Stimulated activated CD4-positive, alpha-beta T cell treated with anti-CD3 and anti-CD28 coated beads, TNF-alpha, amount 100 ng/mL, for 24 hours (primary cell): Measurements from ENCODE around the gene RTL1.

Experiments used
- DNase-seq, 3 experiments: peaks; one replicate each; pipeline ENCODE4 v3.0.0-alpha.2; 2020; ENCODE audit warnings: low read depth in 3 of 3

The RTL1 gene

DNA sequence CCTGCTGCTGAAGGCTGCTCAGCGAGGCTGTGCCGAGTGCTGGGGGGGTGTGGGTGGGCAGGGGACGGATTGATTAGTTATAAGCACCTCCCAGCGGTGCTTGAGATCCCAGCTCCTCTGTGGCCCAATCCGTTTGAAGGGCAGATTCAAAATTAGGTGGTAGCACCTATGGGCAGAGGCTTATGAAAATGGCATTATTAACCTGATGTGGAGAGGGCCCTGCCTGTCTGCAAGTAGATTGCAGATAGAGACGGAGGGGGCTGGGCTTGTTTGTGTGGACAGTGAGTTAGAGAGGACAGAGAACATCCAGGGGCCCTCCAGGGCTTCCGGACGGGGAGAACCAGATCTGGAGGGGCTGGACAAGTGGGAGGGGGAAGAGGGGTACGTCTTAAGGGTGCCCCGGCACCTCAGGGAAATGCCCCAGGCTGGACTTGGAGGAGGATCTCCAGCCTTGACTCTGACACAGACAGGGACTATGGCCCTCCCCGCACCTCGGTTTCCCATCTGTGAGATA is at the start of gene RTL1:
TSS of gene RTL1 (minus strand) at position 51 of the 514 bp plus-strand sequence. CDS start 18,934 bp downstream, outside the sequence.
- DNase-seq = no peak

DNA sequence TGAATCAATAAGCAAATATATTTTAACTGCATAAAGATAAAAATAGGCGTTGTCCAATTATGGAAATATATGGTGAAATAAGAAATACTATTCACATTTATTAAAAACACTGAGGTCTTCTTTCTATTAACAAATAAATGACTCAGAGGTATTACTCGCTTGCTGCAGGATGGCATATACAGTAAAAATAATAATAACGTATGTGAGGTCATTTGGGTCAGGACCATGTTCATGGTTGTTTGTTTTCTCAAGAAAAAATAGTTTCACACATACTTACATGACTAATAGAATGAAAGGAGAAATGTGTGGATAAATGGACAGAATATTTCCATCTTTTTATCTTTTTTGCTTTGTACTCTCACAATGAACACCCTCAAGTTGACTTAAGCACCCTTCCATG is 46.5 kb upstream of the RTL1 start:
- DNase-seq = no peak

DNA sequence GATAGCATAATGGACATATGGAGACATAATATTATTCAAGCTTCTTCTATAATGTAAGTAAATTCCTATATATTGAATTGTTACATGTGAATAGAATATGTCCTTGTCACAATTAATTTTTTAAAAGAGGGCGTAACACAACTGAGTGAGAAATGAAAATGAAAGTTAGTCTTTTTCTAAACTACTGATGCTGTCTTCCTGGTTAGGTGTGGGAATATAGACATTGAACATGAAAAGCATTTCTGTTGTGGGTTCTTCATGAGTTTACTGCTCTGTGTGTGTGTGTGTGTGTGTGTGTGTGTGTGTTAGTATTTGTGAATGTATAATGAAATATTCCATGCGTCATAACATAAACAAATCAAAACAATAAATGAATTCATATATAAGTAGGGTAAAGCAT is 40.5 kb upstream of the RTL1 start:
- no peak for DNase-seq

DNA sequence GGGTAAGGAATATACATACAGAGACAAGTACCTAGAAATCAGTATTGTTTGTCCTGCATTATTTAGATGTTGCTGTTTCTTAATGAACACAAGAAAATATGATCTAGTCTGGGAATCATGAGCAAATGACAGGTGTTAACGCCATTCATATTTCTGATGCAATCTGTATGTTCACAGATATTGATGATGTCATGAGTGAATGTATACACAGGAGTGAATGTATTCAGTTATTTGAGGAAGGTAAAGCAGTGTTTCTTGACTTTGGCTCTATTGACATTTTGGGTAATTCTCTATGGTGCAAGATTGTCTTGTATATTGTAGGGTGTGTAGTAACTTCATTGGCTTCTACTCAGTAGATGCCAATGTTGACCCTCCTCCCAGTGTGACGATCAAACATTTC is 26.7 kb upstream of the RTL1 start:
- no peak for DNase-seq

DNA sequence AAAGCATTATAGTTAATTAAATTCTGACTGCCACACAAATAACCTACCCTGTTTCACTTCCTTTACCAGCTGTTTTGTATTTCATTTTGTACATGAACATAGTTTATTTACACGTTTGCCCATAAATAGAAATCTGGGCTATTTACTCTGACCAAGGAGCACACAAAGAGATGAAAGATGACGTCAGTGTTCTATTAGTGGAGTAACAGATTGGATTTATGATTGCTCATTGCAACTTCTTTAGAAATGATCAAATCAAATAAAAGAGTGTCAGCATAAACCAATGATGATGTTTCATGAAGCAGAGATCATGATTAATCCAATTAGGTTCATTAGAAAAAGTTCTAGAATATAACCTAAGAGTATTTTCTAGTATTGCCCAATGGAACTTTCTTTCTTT is 12.0 kb upstream of the RTL1 start:
- no peak for DNase-seq

DNA sequence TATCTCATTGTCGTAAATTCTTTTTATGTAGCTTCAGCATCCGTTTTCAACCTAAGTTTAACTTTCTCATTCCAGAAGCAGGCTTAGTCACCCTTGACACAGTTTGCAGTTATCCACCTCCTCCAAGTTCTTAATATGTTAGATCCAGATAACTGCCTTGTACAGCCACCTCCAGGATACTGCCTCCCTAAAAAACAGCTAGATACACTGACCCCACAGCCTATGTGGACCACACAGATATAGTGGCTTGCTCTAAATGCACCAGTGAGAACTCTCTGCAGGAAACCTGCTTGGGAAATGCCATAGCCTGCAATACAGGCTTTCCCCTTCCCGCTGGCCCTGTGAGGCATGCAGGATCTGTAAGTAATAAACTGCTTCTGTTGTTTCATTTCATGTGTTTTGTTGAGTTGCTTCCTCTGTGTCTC is 11.1 kb upstream of the RTL1 start:
- DNase-seq = no peak

DNA sequence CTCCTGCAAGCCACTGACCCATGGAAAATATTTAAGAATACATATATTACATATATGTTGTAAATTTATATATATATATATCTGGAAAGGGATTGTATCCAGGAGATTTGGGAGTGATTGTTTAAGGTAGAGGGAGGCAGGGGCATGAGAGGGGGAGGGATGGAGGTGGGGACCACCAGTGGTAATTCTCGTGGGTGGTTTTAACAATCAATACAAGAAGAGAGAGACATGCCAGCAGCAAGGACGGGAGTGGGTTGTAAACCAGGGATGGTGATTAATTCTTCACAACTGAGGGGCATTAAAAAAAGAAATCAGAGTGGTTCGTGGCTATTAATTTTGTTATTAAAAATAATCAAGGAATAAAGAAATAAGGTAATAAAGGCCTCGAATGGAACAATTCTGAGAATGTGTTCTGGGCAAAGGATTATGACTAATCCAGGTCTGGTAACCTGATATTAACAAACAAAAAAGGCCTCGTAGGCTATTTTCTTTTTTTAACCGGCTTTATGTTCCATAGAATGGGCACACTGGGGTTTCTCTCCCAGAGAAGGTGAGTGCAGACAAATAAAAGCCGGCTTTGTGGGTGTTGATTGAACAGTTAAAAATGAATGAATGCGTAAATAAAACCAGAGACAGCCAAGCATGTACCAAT is 8.3 kb upstream of the RTL1 start:
- no peak for DNase-seq

DNA sequence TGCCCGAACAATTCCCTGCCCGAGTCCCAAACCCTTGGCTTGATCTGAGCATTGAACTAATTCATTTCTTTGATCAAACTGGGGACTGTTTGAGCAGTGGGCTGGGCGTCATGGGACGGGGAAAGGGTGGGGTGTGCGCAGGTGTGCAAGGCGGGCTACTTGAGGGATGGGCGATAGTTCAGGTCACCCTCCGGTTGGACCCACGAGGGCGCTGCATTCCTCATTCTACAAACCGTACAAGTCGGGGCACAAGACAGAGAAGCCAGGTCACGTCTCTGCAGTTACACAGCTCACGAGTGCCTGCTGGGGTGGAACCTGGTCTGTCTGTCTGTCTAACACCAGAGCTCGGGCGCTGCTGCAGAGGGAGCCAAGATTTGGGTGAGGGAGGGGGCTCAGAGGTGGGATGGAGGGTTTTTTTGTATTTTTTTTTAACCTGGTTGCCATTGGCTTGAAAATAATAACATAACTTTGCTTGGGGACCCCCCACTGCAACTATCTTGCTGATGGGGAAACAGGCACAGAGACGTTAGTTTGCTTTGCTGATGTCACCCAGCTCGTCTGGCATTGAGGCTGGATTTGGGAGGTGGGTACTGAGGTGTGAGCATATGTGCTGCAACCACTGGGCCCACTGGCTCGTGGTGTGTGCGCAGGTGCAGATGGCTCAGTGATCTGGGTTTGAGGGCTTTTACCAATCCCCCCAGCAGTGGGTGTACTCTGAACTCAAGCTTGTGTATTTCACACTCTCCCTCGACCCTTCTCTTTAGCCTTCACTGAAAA is 7.6 kb upstream of the RTL1 start:
- no peak for DNase-seq

DNA sequence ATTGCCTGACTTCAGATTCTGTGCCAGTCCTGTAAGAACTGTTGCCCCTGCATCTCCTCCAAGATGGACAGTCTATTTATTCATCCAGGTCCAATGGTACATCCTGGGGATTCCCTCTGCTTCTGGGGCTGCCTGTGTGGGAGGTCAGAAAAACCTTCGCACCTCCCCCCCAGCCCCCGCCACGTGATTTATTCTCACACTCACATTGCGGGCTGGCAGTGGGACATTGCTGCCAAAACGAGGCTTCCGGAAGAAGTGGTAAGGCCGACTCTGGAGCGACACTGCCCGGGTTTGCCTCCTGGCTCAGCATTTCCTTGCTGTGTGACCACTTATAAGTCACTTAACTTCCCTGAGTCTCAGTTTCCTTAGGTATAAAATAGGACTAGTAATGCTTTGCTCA is 5.9 kb upstream of the RTL1 start:
- DNase-seq = no peak

DNA sequence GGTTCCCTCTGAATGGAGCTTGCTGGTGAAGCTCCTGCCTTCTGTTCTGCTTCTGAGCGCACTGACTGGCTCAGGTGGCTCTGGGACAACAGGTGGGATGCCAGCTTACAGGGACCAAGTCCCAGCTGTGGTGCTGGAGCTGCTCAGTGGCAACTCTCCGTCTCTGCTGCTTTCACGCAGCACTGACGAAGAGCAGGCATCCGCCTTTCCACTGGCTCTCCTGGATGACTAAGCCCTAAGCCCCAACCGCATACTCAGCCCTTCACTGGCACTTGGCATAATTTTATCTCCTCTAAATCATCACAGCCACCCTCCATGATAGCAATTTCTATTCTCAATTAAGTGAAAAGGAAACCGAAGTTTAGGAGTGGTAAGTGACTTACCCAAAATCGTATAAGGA is 3.7 kb upstream of the RTL1 start:
- no peak for DNase-seq

DNA sequence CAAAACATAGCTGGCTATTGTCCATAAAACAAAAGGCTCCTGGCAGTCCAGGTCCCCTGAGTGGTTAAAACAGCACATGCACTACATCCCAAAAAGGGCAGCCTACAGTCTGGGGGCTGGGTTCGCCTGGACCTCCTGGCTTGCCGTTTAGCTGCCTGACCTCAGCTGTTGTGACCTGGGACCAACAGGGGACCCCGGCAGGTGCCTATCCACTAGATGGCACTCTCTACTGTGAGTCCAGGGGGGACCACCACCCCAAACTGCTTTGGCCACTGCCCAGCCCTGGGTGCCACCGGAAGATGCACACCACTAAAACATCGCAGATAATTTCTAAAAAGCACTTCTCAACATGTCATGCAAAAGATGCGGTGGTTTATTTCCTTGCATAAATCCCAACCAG is 2.9 kb upstream of the RTL1 start:
- no peak for DNase-seq

DNA sequence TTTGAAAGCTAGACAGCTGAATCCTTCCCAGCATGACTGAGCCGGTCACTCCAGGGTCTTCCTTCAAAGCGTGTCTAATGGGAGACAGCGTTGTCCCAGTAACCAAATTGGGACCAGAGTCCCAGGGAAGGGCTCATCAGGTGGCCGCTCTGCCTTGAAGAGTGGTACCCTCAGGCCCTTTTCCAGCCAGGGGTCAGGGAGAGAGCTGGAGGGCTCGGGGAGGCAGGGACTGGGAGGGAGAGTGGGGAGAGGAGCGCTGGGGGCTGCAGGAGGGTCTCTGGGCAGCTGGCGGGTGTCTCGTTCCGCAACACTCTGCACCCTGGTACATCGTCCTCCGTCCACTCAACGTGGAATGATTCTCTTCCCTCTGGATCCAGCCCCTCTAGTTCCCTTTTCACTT is 1.6 kb upstream of the RTL1 start:
- no peak for DNase-seq

DNA sequence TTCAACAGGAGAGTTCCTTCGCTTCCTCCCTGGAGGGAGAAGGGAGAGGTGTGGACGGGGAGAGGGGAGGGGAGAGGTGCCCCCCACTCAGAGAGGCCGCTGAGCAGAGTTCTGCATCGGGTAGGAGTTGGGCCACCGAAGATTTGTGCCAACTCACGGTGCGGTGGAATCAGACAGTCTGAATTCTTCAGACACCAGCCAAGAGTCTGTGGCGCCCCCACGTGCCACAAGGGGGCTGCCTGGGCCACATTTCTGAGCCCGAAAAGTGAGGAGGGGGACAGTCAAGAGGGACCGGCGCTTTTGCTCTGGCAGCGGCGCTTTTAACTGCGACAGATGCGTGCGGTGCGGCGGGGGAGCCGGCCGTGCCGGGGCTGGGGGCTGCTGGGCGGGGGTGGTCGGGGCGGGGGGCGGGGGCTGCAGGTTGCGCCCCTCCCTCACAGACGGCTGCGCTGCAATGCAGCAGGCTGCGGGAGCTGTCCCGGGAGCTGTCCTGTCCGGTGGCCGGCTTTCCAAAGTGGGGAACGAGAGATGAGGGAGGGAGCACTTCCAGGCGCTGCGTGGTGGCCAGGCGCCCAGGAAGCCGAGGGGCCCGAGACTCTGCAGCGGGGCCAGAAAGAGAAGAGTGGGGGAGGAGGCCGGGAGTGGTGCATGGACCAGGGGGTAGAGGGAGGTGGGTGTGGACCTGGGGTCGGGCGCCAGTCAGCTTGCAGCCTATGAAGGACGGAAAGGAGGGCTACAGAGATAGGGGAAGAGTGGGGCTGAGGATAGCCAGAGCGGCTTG is 975 bp upstream of the RTL1 start:
- DNase-seq = no peak

DNA sequence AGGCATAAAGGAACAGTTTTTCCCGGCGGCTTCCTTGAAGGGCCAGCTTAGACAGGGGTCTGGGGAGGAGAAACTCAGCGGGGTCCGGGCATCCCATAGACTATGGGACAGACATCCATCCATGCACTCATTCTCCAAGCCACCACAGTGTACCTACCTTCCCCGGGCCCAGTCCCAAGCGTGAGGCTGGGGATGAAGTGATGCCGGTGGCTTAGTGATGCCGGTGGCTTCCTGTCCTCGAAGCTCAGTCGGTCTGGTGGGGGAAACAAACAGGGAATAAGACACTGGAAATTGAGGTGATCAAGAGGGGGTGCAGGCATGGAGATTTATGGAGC is 421 bp downstream of the RTL1 start:
- no peak for DNase-seq

DNA sequence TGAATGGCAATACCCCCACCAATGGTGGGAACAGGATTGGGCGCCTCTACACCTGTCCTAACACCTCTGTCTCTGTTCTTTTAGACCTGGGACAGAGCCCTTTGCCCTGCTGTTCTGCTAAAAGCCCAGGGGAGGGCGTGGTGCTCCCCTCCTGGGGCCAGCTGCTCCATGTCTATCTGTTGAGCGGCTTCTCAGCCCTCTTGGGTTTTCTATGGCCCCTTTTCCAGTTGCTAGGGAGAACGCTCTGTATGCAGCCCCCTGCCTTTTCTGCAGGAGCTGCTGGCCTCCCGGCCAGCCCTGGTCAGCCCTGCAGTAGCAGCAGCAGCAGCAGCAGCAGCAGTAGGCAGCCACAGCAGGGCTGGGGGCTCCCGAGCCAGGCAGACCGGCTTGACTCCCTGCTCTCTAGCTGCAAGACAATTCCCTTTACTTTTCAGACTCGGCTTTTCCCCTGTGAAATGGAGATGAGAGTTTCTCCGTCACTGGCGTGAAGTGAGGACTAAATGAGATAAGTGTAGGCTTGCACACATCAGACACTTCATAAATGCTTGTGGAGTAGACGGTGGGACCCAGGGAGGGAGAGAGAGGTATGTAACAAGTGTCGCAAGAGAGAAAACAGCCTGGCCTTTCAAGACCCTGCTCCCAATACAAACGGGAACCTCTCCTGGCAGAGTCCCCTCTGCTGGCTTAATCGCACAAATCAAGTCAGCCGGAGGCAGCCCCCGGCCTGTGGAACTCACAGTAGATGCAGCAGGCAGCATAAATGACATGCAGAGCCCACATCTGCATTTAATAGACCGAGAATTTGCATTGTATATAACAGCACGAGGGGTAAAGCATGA is 1.0 kb downstream of the RTL1 start:
- DNase-seq = no peak

DNA sequence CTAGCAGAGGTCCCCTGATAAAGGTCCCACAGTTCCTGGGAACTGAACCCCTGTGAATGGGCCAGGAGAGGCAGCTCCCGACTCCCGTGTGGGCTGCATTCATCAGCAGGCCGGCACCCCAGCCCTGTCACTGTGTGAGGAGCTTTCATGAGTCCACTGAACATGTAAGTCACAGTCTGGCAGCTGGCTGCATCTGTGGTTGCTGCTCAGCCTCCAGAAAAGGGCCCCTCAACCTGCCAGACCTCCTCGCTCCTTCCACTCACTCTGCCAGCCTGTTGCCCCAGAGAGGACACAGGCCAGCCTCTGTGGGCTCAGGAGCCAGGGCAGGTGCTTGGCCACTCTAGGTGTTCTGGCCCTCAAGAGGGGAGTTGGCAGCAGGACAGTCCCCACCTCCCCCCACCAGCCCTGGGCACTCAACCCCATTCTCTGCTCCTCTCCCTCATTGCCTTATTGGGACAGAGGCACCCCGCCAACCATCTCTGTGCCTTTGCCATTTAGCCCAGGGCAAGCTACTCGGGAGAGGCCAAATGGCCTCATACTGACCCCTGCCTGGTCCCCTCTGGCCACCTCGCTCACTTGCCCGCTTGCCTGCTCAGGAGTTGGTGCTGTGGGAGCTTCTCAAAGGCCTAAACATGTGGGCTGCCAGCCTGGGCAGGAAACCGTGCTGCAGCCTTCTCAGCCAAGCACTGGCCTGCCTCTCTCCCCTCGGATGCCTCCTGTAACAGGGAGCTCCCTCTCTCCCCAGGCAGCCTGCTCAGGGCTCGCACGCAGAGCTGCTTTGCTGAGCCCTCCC is 1.9 kb downstream of the RTL1 start:
- no peak for DNase-seq

DNA sequence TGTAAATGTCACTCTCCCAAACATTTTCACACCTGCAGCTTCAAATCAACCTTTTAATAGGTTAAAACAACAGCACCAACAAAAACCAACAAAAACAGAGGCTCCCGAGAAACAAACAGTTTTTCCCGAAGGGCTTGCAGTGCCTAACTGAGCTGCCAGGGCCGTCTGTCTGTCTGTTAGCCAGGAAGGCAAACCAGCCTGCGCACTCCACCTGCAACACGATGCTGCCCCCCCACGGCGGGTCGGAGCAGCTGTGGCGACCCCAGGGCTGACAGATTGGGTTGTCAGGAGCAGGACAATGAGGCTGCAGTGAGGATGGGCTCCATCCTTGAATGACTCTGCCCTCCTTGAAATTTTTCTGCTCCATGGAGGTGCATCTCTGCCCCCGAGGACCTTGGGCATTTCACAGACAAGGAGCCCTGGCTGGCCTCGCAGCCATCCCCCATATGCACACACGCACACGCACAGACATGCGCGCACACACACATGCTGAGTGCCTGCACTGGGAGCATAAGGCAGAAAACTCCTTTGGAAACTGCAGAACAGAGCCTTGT is 2.6 kb downstream of the RTL1 start:
- DNase-seq = peak in 1 of 3 experiments; percentile 9

DNA sequence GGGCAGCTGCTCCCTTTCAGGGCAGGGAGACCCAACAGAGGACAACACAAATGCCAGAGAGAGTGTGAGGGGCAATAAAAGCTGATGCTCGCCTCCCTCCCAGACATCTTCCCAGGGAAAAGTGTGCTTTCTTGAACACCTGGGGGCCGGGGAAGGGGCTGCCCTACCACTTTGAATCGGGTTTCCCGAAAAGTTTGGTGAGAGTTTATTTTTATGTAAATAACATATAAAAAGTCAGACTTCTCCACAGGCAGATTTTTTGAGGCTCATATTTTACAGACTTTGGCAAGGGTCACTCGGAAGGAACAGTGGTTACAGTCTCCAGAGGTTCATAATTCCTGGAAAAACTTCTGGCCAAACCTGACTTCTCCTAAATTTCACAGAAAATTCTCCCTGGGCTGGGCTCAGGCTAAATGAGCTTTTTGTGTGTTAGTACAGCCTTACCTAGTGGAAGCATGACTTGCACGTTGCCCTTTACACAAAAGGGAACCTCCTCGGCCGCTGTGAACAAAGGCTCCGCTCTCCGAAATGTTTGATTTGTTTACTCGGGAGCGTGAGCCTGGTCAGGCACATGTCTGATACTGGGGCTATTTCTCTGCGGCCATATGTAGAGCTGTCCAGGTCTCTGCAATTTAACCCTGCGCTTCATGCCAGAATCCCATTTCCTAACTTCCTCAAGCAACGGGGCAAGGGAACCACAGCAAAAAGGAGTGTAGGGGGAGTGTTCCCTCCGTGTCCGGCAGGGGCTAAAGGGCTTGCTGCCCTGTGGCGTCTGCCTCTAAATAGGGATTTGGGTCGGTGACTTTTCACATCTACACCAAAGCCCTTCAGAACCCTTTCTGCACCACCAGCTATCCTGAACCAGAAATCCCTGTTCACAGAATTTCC is 3.4 kb downstream of the RTL1 start:
- no peak for DNase-seq
